Smooth muscle cell (in vitro differentiated cells): ENCODE measurements around the gene C1orf21. TPM values are rescaled to one million over a fixed set of nuclear protein-coding genes. Genes with fewer than 3 reads are reported as not detected.

ENCODE experiments used
- DNase-seq: peaks from one replicate; lab custom pipeline; 2025; ENCODE audit not compliant: unreplicated experiment; lab: John Stamatoyannopoulos, UW
- H2AFZ ChIP-seq: fragments of 200-600 bp; sonication (generic); 2 replicates; pipeline ENCODE4 v1.6.0; 2016; ENCODE audit warnings: antibody characterized with exemption, low read depth, mild to moderate bottlenecking
- H3F3A ChIP-seq: fragments of 200-600 bp; sonication (generic); 2 replicates; pipeline ENCODE4 v1.6.0; 2017; ENCODE audit warnings: antibody characterized with exemption, low read depth
- H3K27ac ChIP-seq: fragments of 200-600 bp; sonication (generic); 2 replicates; pipeline ENCODE4 v1.5.1; 2016; ENCODE audit warnings: low read depth, mild to moderate bottlenecking
- H3K27me3 ChIP-seq: fragments of 200-600 bp; sonication (generic); 2 replicates; pipeline ENCODE4 v1.6.1; 2016; ENCODE audit warnings: low read depth, mild to moderate bottlenecking
- H3K36me3 ChIP-seq: fragments of 200-600 bp; sonication (generic); 2 replicates; pipeline ENCODE4 v1.5.1; 2016; ENCODE audit warnings: low read depth
- H3K4me1 ChIP-seq: fragments of 200-600 bp; sonication (generic); 2 replicates; pipeline ENCODE4 v1.5.1; 2016; ENCODE audit warnings: low read depth
- H3K4me2 ChIP-seq: fragments of 200-600 bp; sonication (generic); 2 replicates; pipeline ENCODE4 v1.6.0; 2016; ENCODE audit warnings: mild to moderate bottlenecking
- H3K4me3 ChIP-seq: fragments of 200-600 bp; sonication (generic); 2 replicates; pipeline ENCODE4 v1.5.1; 2016; ENCODE audit warnings: mild to moderate bottlenecking
- H3K79me2 ChIP-seq: fragments of 200-600 bp; sonication (generic); 2 replicates; pipeline ENCODE4 v1.6.0; 2016; ENCODE audit warnings: low read depth, mild to moderate bottlenecking
- H3K9ac ChIP-seq: fragments of 200-600 bp; sonication (generic); 2 replicates; pipeline ENCODE4 v1.6.0; 2016; ENCODE audit warnings: low read depth
- H3K9me3 ChIP-seq: fragments of 200-600 bp; sonication (generic); replicated peaks from 2 replicates; pipeline ENCODE4 v1.5.1; 2016; ENCODE audit warnings: low read depth
- H4K20me1 ChIP-seq: fragments of 200-600 bp; sonication (generic); 2 replicates; pipeline ENCODE4 v1.6.0; 2016; ENCODE audit warnings: low read depth
- WGBS: methylation state at CpG from one replicate; pipeline ENCODE4 v1.1.7; 2016; ENCODE audit warnings: low lambda C conversion rate; 5-methylcytosine and 5-hydroxymethylcytosine counted together
- polyA plus RNA-seq: library from polyadenylated mRNA; unstranded; fragments of >200 nt; fragmentation: Nextera tagmentation; extraction: Ambion mirVana; gene quantifications from 2 replicates; pipeline ENCODE4 v1.2.1, GENCODE V29; 2016
- total RNA-seq: library from RNA; depleted of rRNA; stranded (reverse); fragments of >200 nt; gene quantifications from 2 replicates; pipeline ENCODE4 v1.2.3, GENCODE V29; 2014
- TF ChIP-seq, protein P1 (sequence below): fragments of 200-600 bp; sonication (generic); IDR thresholded peaks from 2 replicates; pipeline ENCODE4 v1.5.1; 2017; ENCODE audit warnings: borderline replicate concordance, mild to moderate bottlenecking, antibody characterized with exemption; ENCODE audit not compliant: insufficient read depth, poor library complexity, severe bottlenecking

C1orf21 gene
- total and polyA plus RNA-seq, 2 experiments from 2014 or later, result 24.2 to 39.4 TPM

DNA sequence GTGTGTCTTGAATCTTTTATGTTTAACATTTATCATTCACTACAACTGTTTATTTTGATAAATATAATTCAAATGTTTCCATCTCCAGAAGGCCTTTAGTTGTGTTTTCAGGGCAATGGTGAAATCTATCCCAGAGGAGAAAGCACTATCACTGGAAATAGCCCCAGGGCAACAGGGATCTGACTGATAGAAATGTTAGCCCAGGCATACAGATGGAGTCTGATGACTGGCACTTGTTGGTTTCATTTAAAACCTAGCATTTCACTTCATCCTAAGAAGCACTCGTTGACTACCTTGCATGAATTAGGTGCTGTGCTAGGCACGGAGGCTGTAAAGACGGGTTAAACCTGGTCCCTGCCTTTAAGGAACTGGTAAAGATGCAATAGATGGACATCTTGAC lies 103.1 kb downstream of the C1orf21 start:
- H3K79me2 ChIP-seq, result peaks cover 37% of the 10 kb centered on the region
- no peak for DNase-seq
- H3K9me3 ChIP-seq, result no peaks in the 10 kb centered on the region
- H3K27me3 ChIP-seq, result no peaks in the 10 kb centered on the region
- peaks cover 13% of the 10 kb centered on the region for H3F3A ChIP-seq
- peak overlapping the region; percentile 89 for H3K27ac ChIP-seq
- no peak overlapping the region for H3K4me2 ChIP-seq
- peaks cover 24% of the 10 kb centered on the region for H3K4me1 ChIP-seq
- TF ChIP-seq, protein P1, sequence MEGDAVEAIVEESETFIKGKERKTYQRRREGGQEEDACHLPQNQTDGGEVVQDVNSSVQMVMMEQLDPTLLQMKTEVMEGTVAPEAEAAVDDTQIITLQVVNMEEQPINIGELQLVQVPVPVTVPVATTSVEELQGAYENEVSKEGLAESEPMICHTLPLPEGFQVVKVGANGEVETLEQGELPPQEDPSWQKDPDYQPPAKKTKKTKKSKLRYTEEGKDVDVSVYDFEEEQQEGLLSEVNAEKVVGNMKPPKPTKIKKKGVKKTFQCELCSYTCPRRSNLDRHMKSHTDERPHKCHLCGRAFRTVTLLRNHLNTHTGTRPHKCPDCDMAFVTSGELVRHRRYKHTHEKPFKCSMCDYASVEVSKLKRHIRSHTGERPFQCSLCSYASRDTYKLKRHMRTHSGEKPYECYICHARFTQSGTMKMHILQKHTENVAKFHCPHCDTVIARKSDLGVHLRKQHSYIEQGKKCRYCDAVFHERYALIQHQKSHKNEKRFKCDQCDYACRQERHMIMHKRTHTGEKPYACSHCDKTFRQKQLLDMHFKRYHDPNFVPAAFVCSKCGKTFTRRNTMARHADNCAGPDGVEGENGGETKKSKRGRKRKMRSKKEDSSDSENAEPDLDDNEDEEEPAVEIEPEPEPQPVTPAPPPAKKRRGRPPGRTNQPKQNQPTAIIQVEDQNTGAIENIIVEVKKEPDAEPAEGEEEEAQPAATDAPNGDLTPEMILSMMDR, result no peak
- 70% methylated on average over 3 of the region's 3 CpGs for WGBS
- H4K20me1 ChIP-seq, result peaks cover 5% of the 10 kb centered on the region
- H2AFZ ChIP-seq, result no peak overlapping the region
- H3K4me3 ChIP-seq, result no peak overlapping the region
- no peaks in the 10 kb centered on the region for H3K36me3 ChIP-seq
- no peak overlapping the region for H3K9ac ChIP-seq

- Histone ChIP-seq H3K9me3 (no peaks in the 10 kb centered on the region), H2AFZ (no peak overlapping the region), H3K4me2 (no peak overlapping the region), H3K79me2 (peaks cover 37% of the 10 kb centered on the region), H3K36me3 (no peaks in the 10 kb centered on the region), H3F3A (peaks cover 10% of the 10 kb centered on the region), H3K9ac (no peak overlapping the region), H3K4me1 (peaks cover 24% of the 10 kb centered on the region), H4K20me1 (no peaks in the 10 kb centered on the region), H3K27me3 (no peaks in the 10 kb centered on the region), H3K4me3 (no peak overlapping the region), H3K27ac (peak overlapping the region; percentile 89)
- TF ChIP-seq, protein P1, result no peak
- DNase-seq, result no peak
Measured at GRCh38 chr1:184492536-184492935, 105.7 kb downstream of the C1orf21 start.

DNA sequence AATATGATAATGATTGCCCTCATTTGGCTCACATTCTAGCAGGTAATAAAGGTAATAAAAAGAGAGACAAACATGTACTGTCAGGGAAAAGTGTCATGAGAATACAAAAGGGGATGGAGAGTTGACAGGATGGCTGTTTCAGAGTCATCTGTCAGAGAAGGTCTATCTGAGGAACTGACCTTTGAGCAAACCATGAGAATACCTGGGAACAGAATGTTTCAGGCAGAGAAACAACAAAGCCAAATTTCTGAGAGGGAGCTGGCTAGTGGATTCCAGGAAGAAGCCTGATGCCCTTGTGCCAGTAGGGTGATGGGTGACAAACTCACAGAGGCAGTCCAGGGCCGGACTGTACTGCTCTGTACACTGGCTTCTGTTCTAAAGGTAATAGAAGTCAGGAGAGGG lies 107.2 kb downstream of the C1orf21 start:
- H3K9me3 ChIP-seq, result no peaks in the 10 kb centered on the region
- no peak overlapping the region for H2AFZ ChIP-seq
- peaks cover 37% of the 10 kb centered on the region for H3K4me1 ChIP-seq
- peaks cover 23% of the 10 kb centered on the region for H3K79me2 ChIP-seq
- no peaks in the 10 kb centered on the region for H3K36me3 ChIP-seq
- no peak overlapping the region for H3K4me2 ChIP-seq
- peaks cover 10% of the 10 kb centered on the region for H3F3A ChIP-seq
- no peak overlapping the region for H3K9ac ChIP-seq
- H3K27me3 ChIP-seq, result no peaks in the 10 kb centered on the region
- no peaks in the 10 kb centered on the region for H4K20me1 ChIP-seq
- DNase-seq, result no peak
- H3K4me3 ChIP-seq, result no peak overlapping the region
- 100% methylated on average over 1 of the region's 1 CpG for WGBS
- TF ChIP-seq, protein P1, result no peak
- no peak overlapping the region for H3K27ac ChIP-seq

DNA sequence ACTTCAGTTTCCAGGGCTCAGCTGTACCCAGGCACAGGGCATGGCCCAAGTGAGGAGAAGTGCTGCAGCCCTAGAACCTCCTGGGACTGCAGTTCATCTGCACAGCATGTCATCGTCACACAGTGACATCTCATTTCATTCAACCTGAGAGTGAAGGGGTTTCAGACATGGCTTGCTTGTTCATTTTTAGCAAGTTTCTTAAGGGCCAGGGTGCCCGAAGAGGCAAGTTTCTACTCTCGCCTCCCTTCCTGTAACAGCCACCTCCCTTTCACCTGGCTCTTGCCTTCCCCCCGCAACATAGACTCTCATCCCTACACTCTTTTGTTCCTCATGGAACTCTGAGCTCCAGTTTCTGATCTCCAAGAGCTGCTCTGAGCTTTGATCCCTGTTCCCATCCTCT lies 108.1 kb downstream of the C1orf21 start:
- no peaks in the 10 kb centered on the region for H3K9me3 ChIP-seq
- no peak overlapping the region for H3K4me2 ChIP-seq
- peaks cover 42% of the 10 kb centered on the region for H3K4me1 ChIP-seq
- peaks cover 11% of the 10 kb centered on the region for H3F3A ChIP-seq
- H3K9ac ChIP-seq, result no peak overlapping the region
- TF ChIP-seq, protein P1, result no peak
- no peaks in the 10 kb centered on the region for H3K36me3 ChIP-seq
- no peak for DNase-seq
- no peak overlapping the region for H2AFZ ChIP-seq
- H4K20me1 ChIP-seq, result peaks cover 1% of the 10 kb centered on the region
- H3K79me2 ChIP-seq, result peaks cover 14% of the 10 kb centered on the region
- no peak overlapping the region for H3K27ac ChIP-seq
- WGBS, result 95% methylated on average over 4 of the region's 4 CpGs
- no peak overlapping the region for H3K4me3 ChIP-seq
- no peaks in the 10 kb centered on the region for H3K27me3 ChIP-seq
